GM13976 (cell line): ENCODE measurements around the gene DDX28.

ENCODE experiments used
- DNase-seq: peaks from one replicate; pipeline ENCODE4 v3.0.0; 2012; ENCODE audit warnings: low spot score
- CTCF ChIP-seq: IDR thresholded peaks from 2 replicates; pipeline ENCODE4 v1.5.1; 2012; ENCODE audit warnings: borderline replicate concordance, mild to moderate bottlenecking; ENCODE audit not compliant: insufficient read depth; ENCODE audit errors: extremely low read depth, missing control alignments, control extremely low read depth
- in situ Hi-C: fragments of 300-500 bp; cut with MboI; formaldehyde crosslinking; loops from one replicate; pipeline ENCODE4 v1.12.0; 2022; ENCODE audit warnings: low sequenced_read_pairs, mixed read lengths, inconsistent platforms; ENCODE audit not compliant: unreplicated experiment

The DDX28 gene

GRCh38 chr16:68022728-68023537 lies at the start of gene DDX28, which contains the start of gene DUS2:
DDX28 (minus strand) TSS chr16:68023232; CDS start chr16:68023202, 30 bp downstream.
DUS2 (plus strand) TSS chr16:68023284; CDS start chr16:68038024, 14,740 bp downstream.
- in situ Hi-C loops, result no loop called here
- no peak for TF ChIP-seq CTCF
- DNase-seq, result peak; percentile 93

- in situ Hi-C loops, result no loop called here
- no peak for TF ChIP-seq CTCF
- no peak for DNase-seq
Measured at GRCh38 chr16:68072038-68072695, 49.1 kb upstream of the DDX28 start.

- in situ Hi-C loops, result no loop called here
- no peak for TF ChIP-seq CTCF
- no peak for DNase-seq
Measured at GRCh38 chr16:68071518-68071901, 48.5 kb upstream of the DDX28 start.

GRCh38 chr16:68070806-68071517 lies 47.9 kb upstream of the DDX28 start:
- peak; percentile 56 for DNase-seq
- in situ Hi-C loops, result no loop called here

GRCh38 chr16:68070249-68070730 lies 47.3 kb upstream of the DDX28 start:
- in situ Hi-C loops, result no loop called here
- DNase-seq, result peak; percentile 61
- no peak for TF ChIP-seq CTCF

More at GRCh38 chr16:68070806-68071517, 47.9 kb upstream of the DDX28 start:
- TF ChIP-seq CTCF, result no peak
